ENCODE measurements around the gene C12orf50. TPM values are rescaled to one million over a fixed set of nuclear protein-coding genes. Genes with fewer than 3 reads are reported as not detected.
A peak's percentile ranks its signal among the peaks of the same experiment; 100 is the strongest.

Gene C12orf50
- polyA plus RNA-seq, 2 of the 4 experiments (the other 2 are of a cell fraction) = 0.03 TPM; not detected in 1

DNA sequence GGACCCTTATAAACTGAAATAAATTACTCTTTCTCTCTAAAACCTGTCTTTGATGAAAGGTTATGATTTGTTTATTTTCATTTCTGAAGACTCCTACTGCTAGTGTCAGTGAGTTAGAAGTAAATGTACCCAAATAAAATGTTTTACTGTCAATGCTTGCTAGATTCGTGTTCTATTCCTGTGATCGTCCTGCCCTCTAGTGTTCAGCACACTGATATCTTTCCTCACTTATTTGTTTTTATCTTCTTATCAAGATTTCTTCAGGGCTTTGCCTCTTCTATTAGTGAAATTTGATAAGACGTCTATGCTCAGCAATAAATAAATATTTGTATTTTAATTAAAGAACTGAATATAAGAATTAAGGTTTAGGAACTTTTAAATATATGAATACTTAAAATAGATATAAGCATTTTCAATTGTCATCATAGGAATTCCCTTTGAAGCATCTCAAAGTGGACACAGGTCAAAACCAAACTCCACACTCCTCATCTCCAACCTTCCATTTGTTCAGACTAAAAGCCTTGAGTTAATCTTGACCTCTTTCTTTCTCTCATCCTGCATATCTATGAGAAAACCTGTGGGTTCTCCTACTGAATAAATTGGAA lies 75.8 kb downstream of the C12orf50 start (continued):
- TF ChIP-seq RAD21 (conservative IDR thresholded peaks at IDR 0.05 in 1 of 2, IDR thresholded peaks at IDR 0.05 in 1 of 2) = peak; percentile 93 to 95
- no peak for TF ChIP-seq HEYL (CRISPR knock-in tag; IDR thresholded peaks at IDR 0.05)
- no peak for TF ChIP-seq ZNF302 (CRISPR knock-in tag; IDR thresholded peaks at IDR 0.05)
- no peak for TF ChIP-seq CHD2 (IDR thresholded peaks at IDR 0.05; ENCODE audit: low read length, partially characterized antibody)
- TF ChIP-seq FOSB (CRISPR knock-in tag; IDR thresholded peaks at IDR 0.05) = no peak
- no peak for TF ChIP-seq EHMT2 (IDR thresholded peaks at IDR 0.05; ENCODE audit: low read depth)
- TF ChIP-seq, protein P1, sequence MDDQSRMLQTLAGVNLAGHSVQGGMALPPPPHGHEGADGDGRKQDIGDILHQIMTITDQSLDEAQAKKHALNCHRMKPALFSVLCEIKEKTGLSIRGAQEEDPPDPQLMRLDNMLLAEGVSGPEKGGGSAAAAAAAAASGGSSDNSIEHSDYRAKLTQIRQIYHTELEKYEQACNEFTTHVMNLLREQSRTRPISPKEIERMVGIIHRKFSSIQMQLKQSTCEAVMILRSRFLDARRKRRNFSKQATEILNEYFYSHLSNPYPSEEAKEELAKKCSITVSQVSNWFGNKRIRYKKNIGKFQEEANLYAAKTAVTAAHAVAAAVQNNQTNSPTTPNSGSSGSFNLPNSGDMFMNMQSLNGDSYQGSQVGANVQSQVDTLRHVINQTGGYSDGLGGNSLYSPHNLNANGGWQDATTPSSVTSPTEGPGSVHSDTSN (IDR thresholded peaks at IDR 0.05) = no peak
- TF ChIP-seq, protein P2, sequence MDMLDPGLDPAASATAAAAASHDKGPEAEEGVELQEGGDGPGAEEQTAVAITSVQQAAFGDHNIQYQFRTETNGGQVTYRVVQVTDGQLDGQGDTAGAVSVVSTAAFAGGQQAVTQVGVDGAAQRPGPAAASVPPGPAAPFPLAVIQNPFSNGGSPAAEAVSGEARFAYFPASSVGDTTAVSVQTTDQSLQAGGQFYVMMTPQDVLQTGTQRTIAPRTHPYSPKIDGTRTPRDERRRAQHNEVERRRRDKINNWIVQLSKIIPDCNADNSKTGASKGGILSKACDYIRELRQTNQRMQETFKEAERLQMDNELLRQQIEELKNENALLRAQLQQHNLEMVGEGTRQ (IDR thresholded peaks at IDR 0.05) = no peak
- no peak for TF ChIP-seq NR3C1 (IDR thresholded peaks at IDR 0.05)
- TF ChIP-seq HDAC2 (IDR thresholded peaks at IDR 0.05) = no peak
- no peak for TF ChIP-seq ESRRA (IDR thresholded peaks at IDR 0.05; ENCODE audit: borderline replicate concordance, low read length)

GRCh38 chr12:87952850-87953249 lies 76.4 kb downstream of the C12orf50 start:
- ChIA-PET POLR2A (no interaction called here), CTCF (interaction anchor here (0.7 to 1.8 kb wide), 7 partner anchors 8 to 1997 kb away, joined by 3 to 6 read pairs (median 5); no protein-coding TSS in a partner anchor)
- Histone ChIP-seq H3K9me3 (no peaks in the 10 kb centered on the region), H3K4me1 (peaks cover 6% of the 10 kb centered on the region; the same call in 1 of the 3 replicates), H3K4me2 (peak overlapping the region; percentile 40), H3K27ac (peak overlapping the region; percentile 4 to 53; a peak in 4 of 6 replicates), H3K4me3 (no peak overlapping the region)
- FAIRE-seq = no peak
- WGBS (ENCODE audit: missing lambda C conversion rate) = 46% methylated on average over 5 of the region's 5 CpGs
- no peak for TF ChIP-seq MAX (IDR thresholded peaks at IDR 0.05)
- TF ChIP-seq, protein P3, sequence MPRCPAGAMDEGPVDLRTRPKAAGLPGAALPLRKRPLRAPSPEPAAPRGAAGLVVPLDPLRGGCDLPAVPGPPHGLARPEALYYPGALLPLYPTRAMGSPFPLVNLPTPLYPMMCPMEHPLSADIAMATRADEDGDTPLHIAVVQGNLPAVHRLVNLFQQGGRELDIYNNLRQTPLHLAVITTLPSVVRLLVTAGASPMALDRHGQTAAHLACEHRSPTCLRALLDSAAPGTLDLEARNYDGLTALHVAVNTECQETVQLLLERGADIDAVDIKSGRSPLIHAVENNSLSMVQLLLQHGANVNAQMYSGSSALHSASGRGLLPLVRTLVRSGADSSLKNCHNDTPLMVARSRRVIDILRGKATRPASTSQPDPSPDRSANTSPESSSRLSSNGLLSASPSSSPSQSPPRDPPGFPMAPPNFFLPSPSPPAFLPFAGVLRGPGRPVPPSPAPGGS (IDR thresholded peaks at IDR 0.05) = no peak
- no peak for TF ChIP-seq PHF8 (IDR thresholded peaks at IDR 0.05; ENCODE audit: borderline replicate concordance, low read depth)
- peak; percentile 48 to 59; a peak in 4 of 6 replicates for ATAC-seq
- no peak for DNase-seq (ENCODE audit: low read depth in 1 of 2, low spot score in 1 of 2)

DNA sequence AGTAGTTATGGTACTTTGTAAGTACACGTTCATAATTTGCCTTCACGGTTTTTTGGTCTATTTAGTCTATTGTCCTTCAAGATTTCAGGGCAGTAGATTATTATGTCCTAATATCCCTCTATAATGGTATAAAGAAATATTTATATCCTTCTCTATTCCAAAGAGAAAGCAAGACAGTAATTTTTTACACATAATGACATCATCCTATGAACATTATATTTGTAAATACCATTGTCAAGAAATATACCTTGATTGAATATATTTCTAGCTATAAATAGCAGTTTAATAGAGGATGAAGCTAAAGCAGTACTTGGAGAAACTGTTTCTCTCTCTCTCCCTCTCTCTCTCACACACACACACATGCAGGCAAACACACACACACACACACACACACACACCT lies 77.0 kb downstream of the C12orf50 start:
- FAIRE-seq (no peak), ATAC-seq (no peak), DNase-seq (ENCODE audit: low read depth in 1 of 2, low spot score in 1 of 2) (no peak)
- ChIA-PET CTCF (interaction anchor here (0.8 to 1.8 kb wide), 7 partner anchors 8 to 1997 kb away, joined by 3 to 6 read pairs (median 5); no protein-coding TSS in a partner anchor), POLR2A (no interaction called here)
- no peak for TF ChIP-seq CBX8 (IDR thresholded peaks at IDR 0.05)
- TF ChIP-seq EHMT2 (IDR thresholded peaks at IDR 0.05; ENCODE audit: low read depth) = no peak
- no peak for TF ChIP-seq EP300 (IDR thresholded peaks at IDR 0.05)
- TF ChIP-seq MAX (IDR thresholded peaks at IDR 0.05) = no peak
- TF ChIP-seq FOXS1 (CRISPR knock-in tag; IDR thresholded peaks at IDR 0.05) = no peak
- no peaks in the 10 kb centered on the region for H3K9me3 ChIP-seq
- 35% methylated on average over 2 of the region's 2 CpGs for WGBS (ENCODE audit: missing lambda C conversion rate)
- H3K4me2 ChIP-seq = no peak overlapping the region; the same call in 2 of the 3 replicates
- H3K27ac ChIP-seq = 0 out of 6 replicates have a peak overlapping the region, but pooled peaks of 1 of the 2 experiments have one; percentile 15
- peaks cover 6% of the 10 kb centered on the region; the same call in 1 of the 3 replicates for H3K4me1 ChIP-seq
- no peak overlapping the region for H3K4me3 ChIP-seq

- FAIRE-seq (no peak), DNase-seq (ENCODE audit: low read depth in 1 of 2, low spot score in 1 of 2) (no peak), ATAC-seq (no peak)
- H3K9me3 ChIP-seq = no peaks in the 10 kb centered on the region
- POLR2A ChIA-PET = no interaction called here
- no peaks in the 10 kb centered on the region for H3K4me1 ChIP-seq
- CTCF ChIA-PET = interaction anchor here (0.6 to 1.8 kb wide), 2 partner anchors 9 to 167 kb away, joined by 3 to 5 read pairs; no protein-coding TSS in a partner anchor
- 65% methylated on average over 3 of the region's 3 CpGs for WGBS (ENCODE audit: missing lambda C conversion rate)
- no peak overlapping the region for H3K4me2 ChIP-seq
- H3K27ac ChIP-seq = no peak overlapping the region
- H3K4me3 ChIP-seq = no peak overlapping the region
- TF ChIP-seq JUNB (IDR thresholded peaks at IDR 0.05) = no peak
- no peak for TF ChIP-seq HOXB5 (CRISPR knock-in tag; IDR thresholded peaks at IDR 0.05)
- no peak for TF ChIP-seq EHF (CRISPR knock-in tag; IDR thresholded peaks at IDR 0.05)
- TF ChIP-seq SMC3 (IDR thresholded peaks at IDR 0.05) = no peak
- TF ChIP-seq JUN (IDR thresholded peaks at IDR 0.05) = no peak
- no peak for TF ChIP-seq MAFK (IDR thresholded peaks at IDR 0.05; ENCODE audit: partially characterized antibody)
- TF ChIP-seq, protein P4, sequence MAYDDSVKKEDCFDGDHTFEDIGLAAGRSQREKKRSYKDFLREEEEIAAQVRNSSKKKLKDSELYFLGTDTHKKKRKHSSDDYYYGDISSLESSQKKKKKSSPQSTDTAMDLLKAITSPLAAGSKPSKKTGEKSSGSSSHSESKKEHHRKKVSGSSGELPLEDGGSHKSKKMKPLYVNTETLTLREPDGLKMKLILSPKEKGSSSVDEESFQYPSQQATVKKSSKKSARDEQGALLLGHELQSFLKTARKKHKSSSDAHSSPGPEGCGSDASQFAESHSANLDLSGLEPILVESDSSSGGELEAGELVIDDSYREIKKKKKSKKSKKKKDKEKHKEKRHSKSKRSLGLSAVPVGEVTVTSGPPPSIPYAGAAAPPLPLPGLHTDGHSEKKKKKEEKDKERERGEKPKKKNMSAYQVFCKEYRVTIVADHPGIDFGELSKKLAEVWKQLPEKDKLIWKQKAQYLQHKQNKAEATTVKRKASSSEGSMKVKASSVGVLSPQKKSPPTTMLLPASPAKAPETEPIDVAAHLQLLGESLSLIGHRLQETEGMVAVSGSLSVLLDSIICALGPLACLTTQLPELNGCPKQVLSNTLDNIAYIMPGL (CRISPR knock-in tag; IDR thresholded peaks at IDR 0.05; ENCODE audit: borderline replicate concordance) = no peak
- TF ChIP-seq KDM1A (IDR thresholded peaks at IDR 0.05; ENCODE audit: low read depth) = no peak
- TF ChIP-seq ZNF302 (CRISPR knock-in tag; IDR thresholded peaks at IDR 0.05) = no peak
- no peak for TF ChIP-seq EHMT2 (IDR thresholded peaks at IDR 0.05; ENCODE audit: low read depth)
- TF ChIP-seq FOSB (CRISPR knock-in tag; IDR thresholded peaks at IDR 0.05) = no peak
- TF ChIP-seq CHD2 (IDR thresholded peaks at IDR 0.05; ENCODE audit: low read length, partially characterized antibody) = no peak
- TF ChIP-seq RCOR1 (IDR thresholded peaks at IDR 0.05; ENCODE audit: low read depth, low read length) = no peak
- TF ChIP-seq MAX (IDR thresholded peaks at IDR 0.05) = no peak
Observed at GRCh38 chr12:87943762-87944161, 85.4 kb downstream of the C12orf50 start.

Data from A549 (cell line).